ENCODE results near the gene PEX3.
"Not testable (repeated sequence)": the region's sequence is repeated elsewhere in the genome, so short reads cannot be mapped to it uniquely, and the experiment has no call there.

The PEX3 gene

GRCh38 chr6:143449082-143449713 lies 1.4 kb upstream of the PEX3 start:
- DNase-seq = no peak

GRCh38 chr6:143449714-143450452 lies 722 bp upstream of the PEX3 start:
- DNase-seq = no peak

GRCh38 chr6:143451531-143451930 lies 926 bp downstream of the PEX3 start:
- DNase-seq = no peak

- DNase-seq = no peak
Measured at GRCh38 chr6:143457563-143458359, 7.2 kb downstream of the PEX3 start.

- no peak for DNase-seq
Measured at GRCh38 chr6:143465546-143465945, 14.9 kb downstream of the PEX3 start.

- no peak for DNase-seq
Measured at GRCh38 chr6:143468026-143468425, 17.4 kb downstream of the PEX3 start.

- DNase-seq = not testable (repeated sequence)
Measured at GRCh38 chr6:143468823-143469222, 18.2 kb downstream of the PEX3 start.

GRCh38 chr6:143471822-143472221 lies 21.2 kb downstream of the PEX3 start:
- DNase-seq = no peak

- no peak for DNase-seq
Measured at GRCh38 chr6:143476545-143476944, 25.9 kb downstream of the PEX3 start.

GRCh38 chr6:143478479-143479062 lies 28.0 kb downstream of the PEX3 start:
- DNase-seq = no peak

- no peak for DNase-seq
Measured at GRCh38 chr6:143482593-143482992, 32.0 kb downstream of the PEX3 start.

- no peak for DNase-seq
Measured at GRCh38 chr6:143485967-143486366, 35.4 kb downstream of the PEX3 start.

- no peak for DNase-seq
Measured at GRCh38 chr6:143486752-143487151, 36.1 kb downstream of the PEX3 start.

GRCh38 chr6:143490244-143490643 lies 39.6 kb downstream of the PEX3 start:
- no peak for DNase-seq

GRCh38 chr6:143490775-143491174 lies 40.2 kb downstream of the PEX3 start:
- DNase-seq = no peak

GRCh38 chr6:143496974-143497373 lies 46.4 kb downstream of the PEX3 start:
- no peak for DNase-seq

- DNase-seq = no peak
Measured at GRCh38 chr6:143498428-143498827, 47.8 kb downstream of the PEX3 start.

GRCh38 chr6:143501851-143502250 lies 51.2 kb downstream of the PEX3 start:
- DNase-seq = no peak

GRCh38 chr6:143504369-143504768 lies 53.8 kb downstream of the PEX3 start:
- DNase-seq = no peak

GRCh38 chr6:143505111-143505510 lies 54.5 kb downstream of the PEX3 start:
- no peak for DNase-seq

- no peak for DNase-seq
Measured at GRCh38 chr6:143505537-143505936, 54.9 kb downstream of the PEX3 start.

GRCh38 chr6:143506199-143506598 lies 55.6 kb downstream of the PEX3 start:
- DNase-seq = no peak

GRCh38 chr6:143506620-143507019 lies 56.0 kb downstream of the PEX3 start:
- DNase-seq = no peak

Measured in stimulated activated CD4-positive, alpha-beta T cell treated with anti-CD3 and anti-CD28 coated beads, Interleukin-1b, Interleukin-23, amount 100 ng/mL, for 48 hours (primary cell).